GM12874 (cell line): ENCODE measurements around the gene VGLL2.
A peak's percentile ranks its signal among the peaks of the same experiment; 100 is the strongest.

Experiments
- CTCF ChIP-seq: IDR thresholded peaks from 2 replicates; pipeline ENCODE4 v1.5.1; 2011; ENCODE audit warnings: low read depth, mild to moderate bottlenecking, control low read depth, low read length, moderate library complexity; ENCODE audit not compliant: insufficient read depth

Gene VGLL2

GRCh38 chr6:117264692-117265409 is 507 bp upstream of the VGLL2 start:
- no peak for TF ChIP-seq CTCF

- TF ChIP-seq CTCF, result no peak
These were observed 1.1 kb downstream of the VGLL2 start for GRCh38 chr6:117266257-117267053.

GRCh38 chr6:117267054-117267347 is 1.6 kb downstream of the VGLL2 start:
- no peak for TF ChIP-seq CTCF

GRCh38 chr6:117267766-117268534 is 2.6 kb downstream of the VGLL2 start:
- peak; percentile 36; the same call in 1 of the 2 replicates for TF ChIP-seq CTCF

- no peak for TF ChIP-seq CTCF
These were observed 3.6 kb downstream of the VGLL2 start for GRCh38 chr6:117268924-117269323.

- TF ChIP-seq CTCF, result no peak
These were observed 4.3 kb downstream of the VGLL2 start for GRCh38 chr6:117269638-117270054.
